Left cardiac atrium (tissue), 4 donors: ENCODE data around the gene SOCS7. TPM values are rescaled to one million over a fixed set of nuclear protein-coding genes. Genes with fewer than 3 reads are reported as not detected.

Experiments used
- ATAC-seq, 2 donors: fragments of 200-7000 bp; cut with Tn5 transposase; one replicate each; pipeline ENCODE4 v1.9.1; 2020; ENCODE audit warnings: mild to moderate bottlenecking in 2 of 2, moderate library complexity in 2 of 2
- DNase-seq: peaks from one replicate; pipeline ENCODE4 v3.0.0-alpha.2; 2020
- intact Hi-C, 2 donors: fragments of 100-400 bp; cut with DNase I; formaldehyde crosslinking; loops; one replicate each; pipeline versions ENCODE4 v1.14.1 to v1.15.1; 2022 to 2023
- total RNA-seq, 2 donors: library from RNA; stranded (reverse); fragmentation: NEBNext Ultra II Directional; extraction: Animal tissue kit (Norgen Biotek cat#: 25700); gene quantifications; one replicate each; pipeline ENCODE4 v1.2.1, GENCODE V29; 2021
- donor health status: DM: no; HTN: yes; CAD: no.
- donor health status: DM: no; HTN: yes; CAD: no; lungs with severe emphysema.
- donor health status: DM: yes; HTN: yes; CAD: no.
- donor health status: Dilated cardiomyopathy.

The SOCS7 gene
- total RNA-seq, 2 donors from 2014 or later, result 11.2 to 11.4 TPM

- DNase-seq (no peak), ATAC-seq (peak in 1 of 2 donors; percentile 45)
- intact Hi-C loops, result no loop called here
Observed at GRCh38 chr17:38357486-38358123, 6.0 kb downstream of the SOCS7 start.

DNA sequence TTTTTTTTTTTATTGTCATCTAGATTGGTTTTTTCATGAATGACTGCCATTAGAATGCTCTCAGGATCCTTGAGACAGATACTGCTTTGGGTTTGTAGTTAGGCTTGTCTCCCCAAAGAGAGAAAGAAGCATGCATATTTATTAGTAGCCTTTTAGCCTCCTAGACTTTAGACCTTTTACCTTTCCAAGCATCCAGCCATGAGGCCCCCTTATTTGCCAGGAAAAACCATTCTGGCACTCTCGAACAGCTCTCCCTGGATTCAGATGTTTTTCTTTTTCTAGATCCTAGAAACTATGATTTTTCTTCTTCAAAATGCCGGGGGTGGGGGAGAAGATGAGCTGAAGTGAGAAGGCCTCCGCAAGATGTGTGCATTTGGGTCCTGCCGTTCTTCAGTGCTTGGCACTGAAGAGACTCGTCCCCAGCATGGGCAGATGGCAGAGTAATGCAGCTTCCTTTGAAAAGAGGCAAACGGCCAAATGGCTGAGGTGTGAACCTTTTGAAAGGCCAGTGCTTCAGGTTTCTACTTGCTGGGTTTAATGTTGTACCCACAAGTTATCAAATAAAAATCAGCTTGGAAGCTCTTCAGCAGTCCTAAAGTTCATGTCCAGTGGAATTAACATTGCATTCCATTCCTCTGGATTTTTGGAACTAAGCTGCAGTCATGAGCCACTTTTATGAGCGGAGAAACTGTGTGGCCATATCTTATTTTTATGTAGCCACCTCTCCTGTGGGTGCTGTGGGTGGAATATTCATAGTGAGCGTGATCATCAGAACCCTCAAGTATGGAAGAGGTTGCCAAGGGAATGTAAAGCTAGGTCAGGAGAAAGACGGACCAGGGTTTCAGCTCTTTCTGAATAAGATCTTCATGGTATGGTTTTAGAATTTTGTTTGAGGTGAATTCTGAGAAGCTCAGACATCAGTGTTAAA lies 7.2 kb downstream of the SOCS7 start:
- DNase-seq, result no peak
- intact Hi-C loops, result no loop called here
- no peak for ATAC-seq

- DNase-seq (no peak), ATAC-seq (no peak)
- intact Hi-C loops, result no loop called here
Observed at GRCh38 chr17:38361694-38362465, 10.2 kb downstream of the SOCS7 start.

DNA sequence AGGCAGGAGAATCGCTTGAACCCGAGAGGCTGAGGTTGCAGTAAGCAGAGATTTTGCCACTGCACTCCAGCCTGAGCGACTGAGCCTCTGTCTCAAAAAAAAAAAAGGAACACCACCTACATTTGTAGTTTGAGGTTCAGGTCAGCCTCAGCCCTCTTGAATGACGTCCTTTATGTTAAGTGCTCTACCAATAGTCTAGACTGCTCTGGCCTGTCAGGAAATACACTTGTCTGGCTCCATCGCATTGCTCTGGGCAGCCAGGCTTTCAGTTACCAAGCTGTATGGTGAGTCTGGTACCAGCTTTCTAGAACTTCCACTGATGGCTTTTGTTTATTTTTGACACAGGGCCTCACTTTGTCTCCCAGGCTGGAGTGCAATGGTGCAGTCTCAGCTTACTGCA lies 11.4 kb downstream of the SOCS7 start:
- no peak for DNase-seq
- ATAC-seq, result no peak
- intact Hi-C loops, result no loop called here

GRCh38 chr17:38364741-38365140 lies 13.1 kb downstream of the SOCS7 start:
- ATAC-seq (no peak), DNase-seq (no peak)
- intact Hi-C loops, result no loop called here

DNA sequence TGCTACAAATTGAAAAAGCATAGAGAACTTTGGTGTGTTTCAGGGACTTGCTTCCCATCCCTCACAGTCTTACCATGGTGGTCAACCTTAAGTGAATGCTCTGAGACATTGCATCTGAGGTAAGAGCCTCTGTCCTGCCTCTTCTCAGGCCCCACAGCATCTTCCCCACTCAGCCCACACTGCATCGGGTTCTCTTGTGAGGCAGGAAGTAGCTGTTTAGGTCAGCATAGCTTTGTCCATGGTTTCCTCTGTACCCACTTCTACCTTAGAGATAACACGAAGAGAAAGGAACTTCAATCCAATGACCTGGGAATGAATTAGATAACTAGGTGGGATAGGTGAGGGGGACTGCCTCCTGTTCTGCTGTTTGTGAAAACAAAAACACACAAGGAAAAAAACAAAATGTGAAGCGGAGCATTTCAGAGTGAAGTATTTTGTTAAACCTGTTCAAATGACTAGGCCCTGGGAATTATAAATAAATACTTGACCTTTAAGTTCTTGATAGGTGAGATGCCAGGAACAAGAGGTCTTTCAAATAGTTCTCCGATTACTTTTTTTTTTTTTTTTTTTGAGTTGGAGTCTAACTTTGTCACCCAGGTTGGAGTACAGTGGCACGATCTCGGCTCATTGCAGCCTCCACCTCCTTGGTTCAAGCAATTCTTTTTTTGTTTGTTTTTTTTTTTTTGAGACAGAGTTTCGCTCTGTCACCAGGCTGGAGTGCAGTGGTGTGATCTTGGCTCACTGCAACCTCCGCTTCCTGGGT lies 17.7 kb downstream of the SOCS7 start:
- intact Hi-C loops, result no loop called here
- DNase-seq (no peak), ATAC-seq (no peak)

DNA sequence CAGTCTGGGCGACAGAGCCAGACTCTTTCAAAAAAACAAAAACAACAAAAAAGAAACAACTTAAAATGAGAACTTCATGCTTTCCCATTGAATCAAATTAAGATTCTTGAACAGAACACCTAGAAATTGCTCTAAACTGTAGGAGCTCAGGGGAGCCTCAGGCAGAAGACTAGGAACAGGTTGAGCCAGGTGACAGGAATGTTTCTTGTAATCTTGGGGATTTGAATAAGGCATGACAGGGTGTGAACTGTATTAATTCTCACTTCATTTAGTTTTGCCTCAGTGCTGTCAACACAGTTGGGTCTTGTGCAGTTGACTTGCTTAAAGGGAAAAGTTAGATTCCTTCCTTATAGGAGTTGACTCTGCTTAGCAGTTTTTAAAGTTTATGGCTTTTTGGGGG lies 27.8 kb downstream of the SOCS7 start:
- DNase-seq, result no peak
- ATAC-seq, result no peak
- intact Hi-C loops, result no loop called here

GRCh38 chr17:38395090-38395489 lies 43.4 kb downstream of the SOCS7 start:
- ATAC-seq (no peak), DNase-seq (no peak)
- intact Hi-C loops, result no loop called here

- peak in 1 of 2 donors; percentile 50 for ATAC-seq
- intact Hi-C loops, result no loop called here
Observed at GRCh38 chr17:38397227-38397626, 45.6 kb downstream of the SOCS7 start.

DNA sequence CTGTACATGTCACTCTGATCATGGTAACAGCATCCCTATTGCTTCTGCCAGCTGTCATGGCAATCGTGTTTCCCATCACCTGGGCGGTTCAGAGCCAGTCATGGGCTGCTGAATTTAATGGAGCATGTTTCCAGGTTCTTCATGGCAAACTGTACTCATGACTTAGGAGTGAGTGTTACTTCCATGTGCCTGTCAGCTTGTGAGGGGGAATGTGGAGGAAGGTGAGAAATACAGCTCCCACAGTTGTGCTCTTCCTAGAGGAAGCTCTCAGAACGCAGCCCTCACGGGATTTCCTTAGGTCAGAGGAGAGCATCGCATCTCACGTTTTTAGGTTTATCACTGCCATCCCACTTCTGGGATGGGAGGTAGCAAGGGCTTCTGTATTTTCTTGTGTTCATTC lies 48.6 kb downstream of the SOCS7 start:
- DNase-seq (no peak), ATAC-seq (no peak)
- intact Hi-C loops, result no loop called here

More at GRCh38 chr17:38397227-38397626, 45.6 kb downstream of the SOCS7 start:
- DNase-seq, result no peak

- ATAC-seq (no peak), DNase-seq (no peak)
- intact Hi-C loops, result no loop called here
Observed at GRCh38 chr17:38401459-38401858, 49.8 kb downstream of the SOCS7 start.

DNA sequence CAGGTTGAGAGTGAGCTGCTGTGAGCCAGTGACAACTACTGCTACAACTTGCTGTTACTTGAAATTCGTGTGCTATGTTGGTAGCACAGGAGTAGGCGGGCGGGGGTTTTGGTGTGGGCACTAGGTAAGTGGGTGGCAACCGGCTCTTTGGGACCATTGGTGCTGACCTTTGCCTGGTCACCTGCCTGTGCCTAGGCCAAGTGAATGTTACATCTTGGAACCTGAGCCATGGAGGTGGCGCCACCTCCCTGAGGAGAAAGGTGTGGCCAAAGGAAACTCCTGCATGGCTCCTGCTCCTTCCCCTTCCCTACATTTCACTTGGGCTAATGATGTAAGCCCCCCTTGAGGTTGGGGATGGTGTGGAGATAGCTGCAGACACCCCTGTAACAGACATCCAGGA lies 51.3 kb downstream of the SOCS7 start:
- no peak for ATAC-seq
- DNase-seq, result no peak
- intact Hi-C loops, result no loop called here

DNA sequence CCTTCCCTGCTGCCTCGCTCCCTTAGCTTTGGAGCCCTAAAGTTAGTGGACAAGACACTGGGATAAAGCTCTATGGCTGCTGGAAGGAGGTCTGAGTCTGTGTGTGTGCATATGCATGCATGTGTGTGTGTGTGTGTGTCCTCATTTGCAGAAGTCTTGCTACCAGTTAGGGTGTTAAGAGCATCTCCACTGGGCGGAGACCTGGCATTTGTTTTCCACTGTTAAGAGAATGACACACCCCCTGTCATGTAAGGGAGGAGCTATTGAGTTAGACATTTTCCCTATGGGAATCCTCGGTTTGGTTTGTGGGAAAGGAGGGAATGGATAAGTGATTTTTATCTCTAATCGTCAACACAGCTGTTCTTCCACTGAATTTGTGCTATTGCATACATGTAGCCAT lies 51.8 kb downstream of the SOCS7 start:
- intact Hi-C loops, result no loop called here
- ATAC-seq (peak in 1 of 2 donors; percentile 26), DNase-seq (no peak)

GRCh38 chr17:38404174-38404943 lies 52.7 kb downstream of the SOCS7 start:
- intact Hi-C loops, result no loop called here
- DNase-seq (no peak), ATAC-seq (no peak)

DNA sequence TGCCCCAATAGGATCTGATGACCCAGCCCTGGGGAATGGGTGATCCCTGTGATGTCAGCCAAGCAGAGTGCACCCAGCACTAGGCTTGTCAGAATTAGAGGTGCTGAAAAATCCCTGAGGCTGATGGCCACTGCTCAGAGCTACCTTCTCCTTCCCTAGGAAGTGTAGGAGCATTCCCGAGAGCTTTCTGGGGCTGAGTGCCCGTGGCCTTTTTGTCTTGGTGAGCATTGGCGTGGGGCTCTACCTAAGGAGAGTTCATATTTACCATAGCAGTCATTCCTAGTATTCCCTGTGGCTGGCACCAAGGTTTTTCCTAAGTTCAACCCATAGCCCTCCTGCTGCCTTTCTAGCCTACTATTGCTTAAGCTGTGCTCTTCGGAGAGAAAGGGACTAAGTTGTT lies 54.0 kb downstream of the SOCS7 start:
- ATAC-seq (no peak), DNase-seq (no peak)
- intact Hi-C loops, result no loop called here

- intact Hi-C loops, result no loop called here
Observed at GRCh38 chr17:38410201-38410600, 58.6 kb downstream of the SOCS7 start.

GRCh38 chr17:38415250-38416194 lies 63.9 kb downstream of the SOCS7 start:
- intact Hi-C loops, result loop anchor here in 1 of 2 donors (5.0 kb wide), 1 partner anchor 68 kb away; no protein-coding TSS in a partner anchor
- peak in 1 of 2 donors; percentile 61 for ATAC-seq
- DNase-seq, result no peak

More at GRCh38 chr17:38410201-38410600, 58.6 kb downstream of the SOCS7 start:
- no peak for ATAC-seq
- DNase-seq, result no peak
